HEK293 (cell line): ENCODE measurements around the gene ZHX3.

Source experiments
- CTCF ChIA-PET: fragments of 350-600 bp; formaldehyde crosslinking; extraction: SDS; loops from one replicate; lab custom pipeline; 2021; ENCODE audit warnings: antibody characterized with exemption; lab: Yijun Ruan, JAX
- POLR2A ChIA-PET: fragments of 300-600 bp; formaldehyde crosslinking; extraction: SDS; loops from one replicate; lab custom pipeline; 2020; ENCODE audit warnings: antibody characterized with exemption, inconsistent platforms; lab: Yijun Ruan, JAX
- H3K27ac ChIP-seq: fragments of 200-500 bp; sonication (Bioruptor generic); 2 replicates; pipeline ENCODE4 v1.5.1; 2014; ENCODE audit warnings: low read depth, low read length, control low read depth, inconsistent platforms; ENCODE audit errors: extremely low read depth
- H3K36me3 ChIP-seq, 2 experiments: fragments of 200-500 bp in 1 of 2; sonication (Bioruptor generic) in 1 of 2; 1 replicate in 1 of 2; 2 replicates in 1 of 2; pipeline ENCODE4 v1.5.1; 2014 to 2017; ENCODE audit warnings: inconsistent platforms in 2 of 2, low read length in 2 of 2; ENCODE audit not compliant: control insufficient read depth in 2 of 2, insufficient read depth in 1 of 2
- H3K4me1 ChIP-seq: fragments of 200-500 bp; sonication (Bioruptor generic); 2 replicates; pipeline ENCODE4 v1.5.1; 2014; ENCODE audit warnings: mild to moderate bottlenecking, low read length, inconsistent platforms; ENCODE audit not compliant: control insufficient read depth, insufficient read depth
- H3K4me3 ChIP-seq: 2 replicates; pipeline ENCODE4 v1.5.1; 2011; ENCODE audit warnings: low read depth, mild to moderate bottlenecking, control low read depth, low read length, moderate library complexity
- H3K9me3 ChIP-seq: fragments of 200-500 bp; sonication (Bioruptor generic); 2 replicates; pipeline ENCODE4 v1.5.1; 2014; ENCODE audit warnings: low read depth, low read length, inconsistent platforms; ENCODE audit not compliant: control insufficient read depth, insufficient read depth
- GLI2 ChIP-seq: fragments of 450-650 bp; formaldehyde crosslinking; IDR thresholded peaks from 2 replicates; pipeline ENCODE4; 2017; ENCODE audit warnings: missing biosample characterization, missing genetic modification characterization, low read depth, borderline replicate concordance
- GLIS1 ChIP-seq: fragments of 450-650 bp; formaldehyde crosslinking; IDR thresholded peaks from 2 replicates; pipeline ENCODE4 v1.5.1; 2016; ENCODE audit warnings: missing biosample characterization, missing genetic modification characterization
- GLIS2 ChIP-seq: fragments of 450-650 bp; formaldehyde crosslinking; IDR thresholded peaks from 2 replicates; pipeline ENCODE4 v1.5.1; 2016; ENCODE audit warnings: missing biosample characterization, missing genetic modification characterization
- KLF16 ChIP-seq: fragments of 450-650 bp; formaldehyde crosslinking; IDR thresholded peaks from 2 replicates; pipeline ENCODE4 v1.5.1; 2017; ENCODE audit warnings: missing biosample characterization, missing genetic modification characterization
- KLF8 ChIP-seq: fragments of 450-650 bp; formaldehyde crosslinking; IDR thresholded peaks from 2 replicates; pipeline ENCODE4 v1.5.1; 2016; ENCODE audit warnings: missing biosample characterization, missing genetic modification characterization
- OSR2 ChIP-seq: fragments of 450-650 bp; formaldehyde crosslinking; IDR thresholded peaks from 2 replicates; pipeline ENCODE4 v1.5.1; 2016; ENCODE audit warnings: missing biosample characterization, missing genetic modification characterization
- PRDM1 ChIP-seq: fragments of 450-650 bp; formaldehyde crosslinking; IDR thresholded peaks from 2 replicates; pipeline ENCODE4; 2016; ENCODE audit warnings: missing biosample characterization, missing genetic modification characterization
- SCRT2 ChIP-seq: fragments of 450-650 bp; formaldehyde crosslinking; IDR thresholded peaks from 2 replicates; pipeline ENCODE4 v1.5.1; 2016; ENCODE audit warnings: missing biosample characterization, missing genetic modification characterization
- SP2 ChIP-seq: fragments of 450-650 bp; formaldehyde crosslinking; IDR thresholded peaks from 2 replicates; pipeline ENCODE4 v1.5.1; 2016; ENCODE audit warnings: missing biosample characterization, missing genetic modification characterization
- ZBTB11 ChIP-seq: fragments of 450-650 bp; formaldehyde crosslinking; conservative IDR thresholded peaks from 2 replicates; pipeline ENCODE4 v1.5.1; 2016; ENCODE audit warnings: low read depth, missing biosample characterization, missing genetic modification characterization
- ZBTB44 ChIP-seq: fragments of 450-650 bp; IDR thresholded peaks from 2 replicates; pipeline ENCODE4 v1.5.1; 2018; ENCODE audit warnings: missing biosample characterization, mild to moderate bottlenecking, missing genetic modification characterization
- ZNF112 ChIP-seq: fragments of 450-650 bp; formaldehyde crosslinking; IDR thresholded peaks from 2 replicates; pipeline ENCODE4 v1.5.0; 2017; ENCODE audit warnings: missing biosample characterization, missing genetic modification characterization
- ZNF121 ChIP-seq: fragments of 450-650 bp; formaldehyde crosslinking; IDR thresholded peaks from 2 replicates; pipeline ENCODE4 v1.5.1; 2016; ENCODE audit warnings: missing biosample characterization, missing genetic modification characterization
- ZNF132 ChIP-seq: fragments of 450-650 bp; formaldehyde crosslinking; IDR thresholded peaks from 2 replicates; pipeline ENCODE4 v1.5.1; 2017; ENCODE audit warnings: missing biosample characterization, missing genetic modification characterization, borderline replicate concordance
- ZNF16 ChIP-seq: fragments of 450-650 bp; formaldehyde crosslinking; IDR thresholded peaks from 2 replicates; pipeline ENCODE4 v1.5.1; 2016; ENCODE audit warnings: low read depth, missing biosample characterization, missing genetic modification characterization
- ZNF2 ChIP-seq: fragments of 450-650 bp; formaldehyde crosslinking; IDR thresholded peaks from 2 replicates; pipeline ENCODE4 v1.5.1; 2016; ENCODE audit warnings: missing biosample characterization, missing genetic modification characterization
- ZNF391 ChIP-seq: fragments of 450-650 bp; formaldehyde crosslinking; IDR thresholded peaks from 2 replicates; pipeline ENCODE4 v1.5.1; 2016; ENCODE audit warnings: low read depth, missing biosample characterization, missing genetic modification characterization, borderline replicate concordance
- ZNF561 ChIP-seq: fragments of 450-650 bp; IDR thresholded peaks from 2 replicates; pipeline ENCODE4 v1.5.1; 2018; ENCODE audit warnings: missing biosample characterization, missing genetic modification characterization, borderline replicate concordance
- ZNF571 ChIP-seq: fragments of 450-650 bp; formaldehyde crosslinking; IDR thresholded peaks from 2 replicates; pipeline ENCODE4 v1.5.0; 2017; ENCODE audit warnings: missing biosample characterization, missing genetic modification characterization
- ZNF843 ChIP-seq: fragments of 450-650 bp; formaldehyde crosslinking; IDR thresholded peaks from 2 replicates; pipeline ENCODE4 v1.5.1; 2016; ENCODE audit warnings: missing biosample characterization, missing genetic modification characterization
- ZSCAN4 ChIP-seq: fragments of 450-650 bp; formaldehyde crosslinking; IDR thresholded peaks from 2 replicates; pipeline ENCODE4 v1.5.1; 2017; ENCODE audit warnings: missing biosample characterization, missing genetic modification characterization
- TF ChIP-seq, protein P1 (sequence below): fragments of 450-650 bp; formaldehyde crosslinking; IDR thresholded peaks from 2 replicates; pipeline ENCODE4 v1.5.1; 2016; ENCODE audit warnings: missing biosample characterization, missing genetic modification characterization
- TF ChIP-seq, protein P2 (sequence below): fragments of 450-650 bp; formaldehyde crosslinking; IDR thresholded peaks from 2 replicates; pipeline ENCODE4 v1.5.1; 2016; ENCODE audit warnings: missing biosample characterization, missing genetic modification characterization

ZHX3 gene

GRCh38 chr20:41316602-41317545, 657 bp downstream of the ZHX3 start (continued):
- TF ChIP-seq ZNF112: peak; percentile 100
- TF ChIP-seq GLIS2 (tag by site-specific recombination): peak; percentile 98
- peak; percentile 59; the same call in 1 of the 2 replicates for TF ChIP-seq ZNF2 (tag by site-specific recombination)
- TF ChIP-seq ZSCAN4: peak; percentile 80
- TF ChIP-seq, protein P1, sequence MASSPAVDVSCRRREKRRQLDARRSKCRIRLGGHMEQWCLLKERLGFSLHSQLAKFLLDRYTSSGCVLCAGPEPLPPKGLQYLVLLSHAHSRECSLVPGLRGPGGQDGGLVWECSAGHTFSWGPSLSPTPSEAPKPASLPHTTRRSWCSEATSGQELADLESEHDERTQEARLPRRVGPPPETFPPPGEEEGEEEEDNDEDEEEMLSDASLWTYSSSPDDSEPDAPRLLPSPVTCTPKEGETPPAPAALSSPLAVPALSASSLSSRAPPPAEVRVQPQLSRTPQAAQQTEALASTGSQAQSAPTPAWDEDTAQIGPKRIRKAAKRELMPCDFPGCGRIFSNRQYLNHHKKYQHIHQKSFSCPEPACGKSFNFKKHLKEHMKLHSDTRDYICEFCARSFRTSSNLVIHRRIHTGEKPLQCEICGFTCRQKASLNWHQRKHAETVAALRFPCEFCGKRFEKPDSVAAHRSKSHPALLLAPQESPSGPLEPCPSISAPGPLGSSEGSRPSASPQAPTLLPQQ (tag by site-specific recombination): 0 out of 2 replicates have a peak, but pooled peaks have one; percentile 56
- TF ChIP-seq ZNF391 (tag by site-specific recombination): peak; percentile 34; the same call in 1 of the 2 replicates
- TF ChIP-seq, protein P2, sequence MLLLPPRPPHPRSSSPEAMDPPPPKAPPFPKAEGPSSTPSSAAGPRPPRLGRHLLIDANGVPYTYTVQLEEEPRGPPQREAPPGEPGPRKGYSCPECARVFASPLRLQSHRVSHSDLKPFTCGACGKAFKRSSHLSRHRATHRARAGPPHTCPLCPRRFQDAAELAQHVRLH (tag by site-specific recombination): no peak
- peak; percentile 90 for TF ChIP-seq KLF16 (tag by site-specific recombination)
- peak; percentile 45 for TF ChIP-seq SP2 (tag by site-specific recombination)
- TF ChIP-seq ZNF843 (tag by site-specific recombination): no peak
- peak; percentile 59; the same call in 1 of the 2 replicates for TF ChIP-seq KLF8 (tag by site-specific recombination)
- TF ChIP-seq GLIS1 (tag by site-specific recombination): peak; percentile 92
- TF ChIP-seq SCRT2 (tag by site-specific recombination): peak; percentile 51; the same call in 1 of the 2 replicates
- 0 out of 2 replicates have a peak, but pooled peaks have one; percentile 20 for TF ChIP-seq ZBTB11
- TF ChIP-seq ZNF561 (tag by site-specific recombination): peak; percentile 92

- H3K36me3 ChIP-seq: peaks cover 0 to 5% of the 10 kb centered on the region in 2 experiments; a peak in 1 of 3 replicates
- no peaks in the 10 kb centered on the region for H3K9me3 ChIP-seq
- no peak overlapping the region for H3K27ac ChIP-seq
- H3K4me3 ChIP-seq: peak overlapping the region; percentile 87; the same call in 1 of the 2 replicates
- ChIA-PET POLR2A (interaction anchor here (1.6 kb wide), 1 partner anchor 24 kb away, joined by 6 read pairs; the partner anchor contains the start of gene LPIN3), CTCF (no interaction called here)
- peaks cover 8% of the 10 kb centered on the region for H3K4me1 ChIP-seq
- TF ChIP-seq PRDM1 (tag by site-specific recombination) (no peak), GLI2 (tag by site-specific recombination) (no peak), OSR2 (no peak), ZNF571 (tag by site-specific recombination) (no peak), ZNF132 (no peak), ZBTB44 (tag by site-specific recombination) (no peak), ZNF16 (tag by site-specific recombination) (no peak), ZNF121 (tag by site-specific recombination) (no peak)
Observed at GRCh38 chr20:41316051-41316450, 1.5 kb downstream of the ZHX3 start.
